GM10847 (cell line): Measurements from ENCODE around the gene CTNNA2.

Experiments
- POLR2A ChIP-seq: IDR thresholded peaks from 2 replicates; pipeline ENCODE4 v1.6.1; 2011; ENCODE audit not compliant: insufficient read length; ENCODE audit errors: extremely low read depth

CTNNA2 gene

DNA sequence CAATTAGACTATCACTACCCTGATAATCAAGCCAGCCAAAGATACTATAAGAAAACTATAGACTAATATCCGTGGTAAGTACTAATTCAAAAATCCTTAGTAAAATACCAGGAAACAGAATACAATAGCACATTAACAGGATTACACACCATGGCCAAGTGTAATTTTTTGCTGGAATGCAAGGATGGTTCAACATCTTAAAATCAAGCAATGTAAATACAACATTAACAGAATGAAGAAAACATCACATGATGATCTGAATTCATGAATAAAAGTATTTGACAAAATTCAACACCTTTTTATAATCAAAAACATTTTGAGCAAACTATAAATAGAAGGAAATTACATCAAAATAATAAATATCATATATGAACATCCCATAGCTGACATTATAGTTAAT, 1142.4 kb downstream of the CTNNA2 start:
- TF ChIP-seq POLR2A, result no peak

DNA sequence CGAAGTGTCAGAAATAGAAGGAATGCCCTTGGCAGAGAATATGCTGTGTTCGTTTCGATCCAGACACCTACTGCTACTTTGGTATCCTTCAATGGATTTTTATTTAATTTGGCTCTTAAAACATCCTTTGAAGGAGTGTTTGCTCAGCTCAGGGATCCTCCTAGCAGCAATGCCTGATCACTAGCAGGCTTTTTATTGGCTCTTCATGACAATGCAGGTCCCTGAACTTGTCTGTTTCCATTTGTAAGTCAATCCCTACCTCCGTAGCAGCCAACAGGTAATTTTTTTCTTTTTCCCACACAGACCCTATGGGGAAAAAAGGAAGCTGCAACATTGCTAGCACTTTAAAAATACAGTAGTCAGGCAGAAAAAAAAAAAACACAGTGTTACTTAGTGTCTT, 1157.9 kb downstream of the CTNNA2 start:
- no peak for TF ChIP-seq POLR2A

DNA sequence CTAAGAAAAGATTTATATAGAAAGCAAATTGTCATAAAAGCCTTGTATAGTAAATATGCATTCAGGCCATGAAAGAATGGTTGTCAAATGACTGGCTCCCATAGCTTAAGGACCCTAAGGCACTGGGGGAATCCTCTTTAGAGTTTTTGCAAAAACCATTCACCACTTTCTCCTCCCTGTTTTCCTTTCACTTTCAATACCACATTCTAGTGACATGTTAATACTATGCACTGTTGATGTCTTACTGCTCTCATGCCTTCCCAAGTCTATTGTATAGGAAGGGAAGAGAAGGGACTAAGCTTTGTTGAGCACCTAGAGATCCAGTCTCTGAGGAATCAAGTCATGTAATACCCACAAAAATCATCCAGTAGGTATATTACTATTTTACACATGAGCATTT, 1174.7 kb downstream of the CTNNA2 start:
- TF ChIP-seq POLR2A, result no peak

DNA sequence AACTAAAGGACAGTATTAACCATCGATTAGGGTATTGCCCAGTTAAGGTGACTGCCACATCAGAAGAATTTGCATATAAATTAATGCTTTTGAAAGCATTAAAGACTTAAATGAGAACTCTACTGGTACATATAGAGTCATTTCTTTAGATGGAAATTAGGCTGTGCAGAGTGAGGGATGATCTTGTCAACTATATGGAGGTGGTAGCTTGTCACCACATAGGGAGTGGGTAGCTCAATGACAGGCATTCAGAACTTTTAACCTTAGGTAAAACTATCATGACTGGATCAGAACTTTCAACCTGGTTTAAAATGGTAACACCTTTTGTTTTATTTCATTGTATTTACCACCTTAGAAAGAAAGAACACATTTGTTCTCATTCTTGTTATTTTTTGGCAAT, 1176.3 kb downstream of the CTNNA2 start:
- no peak for TF ChIP-seq POLR2A
